ENCODE measurements around the gene EHD3.
A peak's percentile ranks its signal among the peaks of the same experiment; 100 is the strongest.

The EHD3 gene

GRCh38 chr2:31254237-31255203 lies 20.6 kb downstream of the EHD3 start:
- Histone ChIP-seq H2BK120ac (ENCODE audit: low read depth, low read length) (no peak overlapping the region), H3K9ac (ENCODE audit: low read depth, low read length, poor library complexity) (no peak overlapping the region), H3K27me3 (ENCODE audit: control insufficient read depth in 3 of 3, insufficient read depth in 3 of 3, low read depth in 1 of 3, low read length in 3 of 3) (no peaks in the 10 kb centered on the region), H3K18ac (ENCODE audit: low read length) (no peak overlapping the region), H3K36me3 (replicated peaks in 1 of 2; ENCODE audit: control insufficient read depth in 2 of 2, insufficient read depth in 2 of 2, low read length in 2 of 2) (peaks cover 0 to 2% of the 10 kb centered on the region in 2 donors), H3K4me2 (ENCODE audit: insufficient read depth, low read length, poor library complexity, severe bottlenecking) (no peak overlapping the region), H3K4me1 (ENCODE audit: control insufficient read depth in 2 of 2, insufficient read depth in 1 of 2, low read depth in 1 of 2, low read length in 2 of 2) (peaks cover 4 to 8% of the 10 kb centered on the region in 2 donors), H3K9me3 (replicated peaks in 1 of 2; ENCODE audit: control insufficient read depth in 2 of 2, insufficient read depth in 1 of 2, low read depth in 1 of 2, low read length in 2 of 2) (no peaks in the 10 kb centered on the region), H3K4ac (ENCODE audit: low read length) (no peak overlapping the region), H3K4me3 (ENCODE audit: low read length in 2 of 2) (no peak overlapping the region), H2BK12ac (ENCODE audit: low read length) (no peak overlapping the region), H3K79me1 (ENCODE audit: low read depth, low read length) (no peaks in the 10 kb centered on the region), H2AFZ (ENCODE audit: low read length) (no peak overlapping the region), H4K91ac (ENCODE audit: low read depth, low read length, poor library complexity) (no peak overlapping the region), H2BK5ac (ENCODE audit: low read length) (peak overlapping the region; percentile 29), H2BK15ac (ENCODE audit: low read length) (no peak overlapping the region), H3K14ac (ENCODE audit: low read length) (no peak overlapping the region), H3K23ac (ENCODE audit: low read depth, low read length, poor library complexity) (peak overlapping the region; percentile 76), H3K27ac (replicated peaks; ENCODE audit: low read length) (no peak overlapping the region), H4K8ac (ENCODE audit: low read depth, low read length) (no peak overlapping the region), H2AK5ac (ENCODE audit: low read depth, low read length) (no peak overlapping the region)
- DNase-seq (ENCODE audit: low spot score) = no peak
- no CpG with 5 or more reads among the region's 19 CpGs for WGBS, 2 donors (ENCODE audit: extremely low coverage in 2 of 2, insufficient read length in 2 of 2, insufficient replicate concordance in 1 of 2)

- Histone ChIP-seq H2BK12ac (ENCODE audit: low read length) (no peak overlapping the region), H3K36me3 (replicated peaks in 1 of 2; ENCODE audit: control insufficient read depth in 2 of 2, insufficient read depth in 2 of 2, low read length in 2 of 2) (no peaks in the 10 kb centered on the region), H3K23ac (ENCODE audit: low read depth, low read length, poor library complexity) (no peak overlapping the region), H3K27me3 (ENCODE audit: control insufficient read depth in 3 of 3, insufficient read depth in 3 of 3, low read depth in 1 of 3, low read length in 3 of 3) (no peaks in the 10 kb centered on the region), H2BK5ac (ENCODE audit: low read length) (no peak overlapping the region), H3K18ac (ENCODE audit: low read length) (no peak overlapping the region), H3K4me1 (ENCODE audit: control insufficient read depth in 2 of 2, insufficient read depth in 1 of 2, low read depth in 1 of 2, low read length in 2 of 2) (peaks cover 4 to 8% of the 10 kb centered on the region in 2 donors), H3K27ac (replicated peaks; ENCODE audit: low read length) (no peak overlapping the region), H3K14ac (ENCODE audit: low read length) (peak overlapping the region; percentile 5), H2BK120ac (ENCODE audit: low read depth, low read length) (no peak overlapping the region), H3K4ac (ENCODE audit: low read length) (no peak overlapping the region), H3K4me2 (ENCODE audit: insufficient read depth, low read length, poor library complexity, severe bottlenecking) (no peak overlapping the region), H4K91ac (ENCODE audit: low read depth, low read length, poor library complexity) (no peak overlapping the region), H2BK15ac (ENCODE audit: low read length) (no peak overlapping the region), H2AK5ac (ENCODE audit: low read depth, low read length) (no peak overlapping the region), H3K4me3 (ENCODE audit: low read length in 2 of 2) (peak overlapping the region in 1 of 2 donors; percentile 7), H3K79me1 (ENCODE audit: low read depth, low read length) (no peaks in the 10 kb centered on the region), H4K8ac (ENCODE audit: low read depth, low read length) (peak overlapping the region; percentile 5), H2AFZ (ENCODE audit: low read length) (no peak overlapping the region), H3K9me3 (replicated peaks in 1 of 2; ENCODE audit: control insufficient read depth in 2 of 2, insufficient read depth in 1 of 2, low read depth in 1 of 2, low read length in 2 of 2) (no peaks in the 10 kb centered on the region), H3K9ac (ENCODE audit: low read depth, low read length, poor library complexity) (peak overlapping the region; percentile 44)
- whole genome bisulfite sequencing, 2 donors (ENCODE audit: extremely low coverage in 2 of 2, insufficient read length in 2 of 2, insufficient replicate concordance in 1 of 2) = no CpG with 5 or more reads among the region's 11 CpGs
- no peak for DNase-seq (ENCODE audit: low spot score)
These were observed 22.1 kb downstream of the EHD3 start for GRCh38 chr2:31255911-31256571.

GRCh38 chr2:31256611-31257382 lies 22.8 kb downstream of the EHD3 start:
- no peak for DNase-seq (ENCODE audit: low spot score)
- Histone ChIP-seq H3K79me1 (ENCODE audit: low read depth, low read length) (no peaks in the 10 kb centered on the region), H3K9me3 (replicated peaks in 1 of 2; ENCODE audit: control insufficient read depth in 2 of 2, insufficient read depth in 1 of 2, low read depth in 1 of 2, low read length in 2 of 2) (no peaks in the 10 kb centered on the region), H3K27ac (replicated peaks; ENCODE audit: low read length) (no peak overlapping the region), H3K4ac (ENCODE audit: low read length) (no peak overlapping the region), H2AFZ (ENCODE audit: low read length) (no peak overlapping the region), H2BK5ac (ENCODE audit: low read length) (no peak overlapping the region), H3K36me3 (replicated peaks in 1 of 2; ENCODE audit: control insufficient read depth in 2 of 2, insufficient read depth in 2 of 2, low read length in 2 of 2) (no peaks in the 10 kb centered on the region), H2AK5ac (ENCODE audit: low read depth, low read length) (no peak overlapping the region), H3K9ac (ENCODE audit: low read depth, low read length, poor library complexity) (peak overlapping the region; percentile 44), H3K4me3 (ENCODE audit: low read length in 2 of 2) (peak overlapping the region in 1 of 2 donors; percentile 7), H2BK12ac (ENCODE audit: low read length) (no peak overlapping the region), H4K91ac (ENCODE audit: low read depth, low read length, poor library complexity) (no peak overlapping the region), H3K4me1 (ENCODE audit: control insufficient read depth in 2 of 2, insufficient read depth in 1 of 2, low read depth in 1 of 2, low read length in 2 of 2) (peaks cover 4 to 8% of the 10 kb centered on the region in 2 donors), H4K8ac (ENCODE audit: low read depth, low read length) (peak overlapping the region; percentile 5), H3K27me3 (ENCODE audit: control insufficient read depth in 3 of 3, insufficient read depth in 3 of 3, low read depth in 1 of 3, low read length in 3 of 3) (no peaks in the 10 kb centered on the region), H2BK15ac (ENCODE audit: low read length) (no peak overlapping the region), H3K14ac (ENCODE audit: low read length) (peak overlapping the region; percentile 5), H3K18ac (ENCODE audit: low read length) (peak overlapping the region; percentile 39), H3K23ac (ENCODE audit: low read depth, low read length, poor library complexity) (peak overlapping the region; percentile 21), H3K4me2 (ENCODE audit: insufficient read depth, low read length, poor library complexity, severe bottlenecking) (no peak overlapping the region), H2BK120ac (ENCODE audit: low read depth, low read length) (no peak overlapping the region)
- no CpG with 5 or more reads among the region's 4 CpGs for WGBS, 2 donors (ENCODE audit: extremely low coverage in 2 of 2, insufficient read length in 2 of 2, insufficient replicate concordance in 1 of 2)

Data from neuronal stem cell (in vitro differentiated cells).